Measurements from ENCODE around the gene HAVCR2.
"Not testable (repeated sequence)": the region's sequence is repeated elsewhere in the genome, so short reads cannot be mapped to it uniquely, and the experiment has no call there.

HAVCR2 gene

GRCh38 chr5:157088342-157088990 lies 20.4 kb downstream of the HAVCR2 start:
- no peak for DNase-seq (ENCODE audit: low read depth)

- DNase-seq (ENCODE audit: low read depth), result no peak
These were observed 22.0 kb downstream of the HAVCR2 start for GRCh38 chr5:157086751-157087359.

GRCh38 chr5:157085930-157086329 lies 22.9 kb downstream of the HAVCR2 start:
- no peak for DNase-seq (ENCODE audit: low read depth)

GRCh38 chr5:157080286-157080685 lies 28.6 kb downstream of the HAVCR2 start:
- DNase-seq (ENCODE audit: low read depth), result no peak

- DNase-seq (ENCODE audit: low read depth), result no peak
These were observed 32.3 kb downstream of the HAVCR2 start for GRCh38 chr5:157076558-157076957.

- no peak for DNase-seq (ENCODE audit: low read depth)
These were observed 36.3 kb downstream of the HAVCR2 start for GRCh38 chr5:157072508-157072907.

GRCh38 chr5:157069949-157070348 lies 38.9 kb downstream of the HAVCR2 start:
- DNase-seq (ENCODE audit: low read depth), result no peak

- no peak for DNase-seq (ENCODE audit: low read depth)
These were observed 40.1 kb downstream of the HAVCR2 start for GRCh38 chr5:157068785-157069184.

- DNase-seq (ENCODE audit: low read depth), result no peak
These were observed 40.5 kb downstream of the HAVCR2 start for GRCh38 chr5:157068339-157068738.

- DNase-seq (ENCODE audit: low read depth), result no peak
These were observed 41.8 kb downstream of the HAVCR2 start for GRCh38 chr5:157067005-157067404.

- no peak for DNase-seq (ENCODE audit: low read depth)
These were observed 42.8 kb downstream of the HAVCR2 start for GRCh38 chr5:157066080-157066479.

- DNase-seq (ENCODE audit: low read depth), result no peak
These were observed 44.9 kb downstream of the HAVCR2 start for GRCh38 chr5:157063776-157064430.

- DNase-seq (ENCODE audit: low read depth), result no peak
These were observed 49.0 kb downstream of the HAVCR2 start for GRCh38 chr5:157059891-157060290.

- DNase-seq (ENCODE audit: low read depth), result no peak
These were observed 49.7 kb downstream of the HAVCR2 start, which contains the start of gene HAVCR1 for GRCh38 chr5:157059093-157059539. Gene HAVCR1, minus strand, starts transcription at chr5:157059116. Its CDS starts 1,173 bp downstream, at chr5:157057943.

GRCh38 chr5:157057459-157058370 lies 51.1 kb downstream of the HAVCR2 start:
- no peak for DNase-seq (ENCODE audit: low read depth)

- not testable (repeated sequence) for DNase-seq (ENCODE audit: low read depth)
These were observed 52.0 kb downstream of the HAVCR2 start for GRCh38 chr5:157056848-157057247.

GRCh38 chr5:157051604-157052245 lies 57.1 kb downstream of the HAVCR2 start:
- DNase-seq (ENCODE audit: low read depth), result no peak

- no peak for DNase-seq (ENCODE audit: low read depth)
These were observed 58.8 kb downstream of the HAVCR2 start for GRCh38 chr5:157050050-157050449.

- DNase-seq (ENCODE audit: low read depth), result no peak
These were observed 59.2 kb downstream of the HAVCR2 start for GRCh38 chr5:157049605-157050004.

GRCh38 chr5:157047898-157048297 lies 60.9 kb downstream of the HAVCR2 start:
- DNase-seq (ENCODE audit: low read depth), result no peak

- not testable (repeated sequence) for DNase-seq (ENCODE audit: low read depth)
These were observed 61.8 kb downstream of the HAVCR2 start for GRCh38 chr5:157047016-157047415.

GRCh38 chr5:157046041-157046440 lies 62.8 kb downstream of the HAVCR2 start:
- DNase-seq (ENCODE audit: low read depth), result no peak

Data from CMK (cell line).